Stimulated activated effector memory CD8-positive, alpha-beta T cell treated with anti-CD3 and anti-CD28 coated beads, Interleukin-12 subunit alpha, Interleukin-12 subunit beta, amount 100 ng/mL, for 72 hours (primary cell): ENCODE data around the gene DAW1.
A peak's percentile ranks its signal among the peaks of the same experiment; 100 is the strongest.

ENCODE experiments used
- ATAC-seq: fragments of 150-1000 bp; cut with Tn5 transposase; 2 replicates; pipeline ENCODE4 v1.10.0; 2021
- DNase-seq, 2 donors: peaks; one replicate each; pipeline ENCODE4 v3.0.0; 2021 to 2022; ENCODE audit warnings: low spot score in 2 of 2
- H3K27ac Mint-ChIP-seq: one replicate; pipeline ENCODE4 v1.8.0; 2022; ENCODE audit warnings: mild to moderate bottlenecking, mixed read lengths
- H3K36me3 Mint-ChIP-seq: one replicate; pipeline ENCODE4 v1.8.0; 2022; ENCODE audit warnings: mild to moderate bottlenecking, mixed read lengths
- H3K4me1 Mint-ChIP-seq: one replicate; pipeline ENCODE4 v1.8.0; 2022; ENCODE audit warnings: mixed read lengths
- H3K4me3 Mint-ChIP-seq: one replicate; pipeline ENCODE4 v1.8.0; 2022; ENCODE audit warnings: mild to moderate bottlenecking, mixed read lengths
- H3K9me3 Mint-ChIP-seq: one replicate; pipeline ENCODE4 v1.8.0; 2022; ENCODE audit warnings: mixed read lengths

Gene DAW1

DNA sequence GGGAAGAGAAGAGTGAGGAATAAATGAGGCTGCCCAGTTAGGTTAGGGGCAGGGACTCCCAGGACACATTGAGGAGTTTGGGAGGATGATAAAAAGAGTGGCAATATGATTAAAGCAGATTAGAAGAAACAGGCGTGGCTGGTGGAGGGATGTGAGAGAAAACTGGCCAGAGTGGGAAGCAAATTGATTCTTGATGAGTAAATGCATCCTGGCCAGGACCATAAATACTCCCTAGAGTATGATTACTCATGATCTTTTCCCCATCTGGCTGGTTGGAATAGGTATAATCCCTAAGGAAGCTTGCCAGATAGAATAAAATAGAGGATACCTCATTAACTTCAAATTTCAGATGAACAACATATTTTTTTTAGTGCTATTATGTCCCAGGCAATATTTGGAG lies 21.5 kb upstream of the DAW1 start:
- H3K9me3 Mint-ChIP-seq, result no peaks in the 10 kb centered on the region
- H3K4me3 Mint-ChIP-seq, result peak overlapping the region; percentile 66
- peak overlapping the region; percentile 85 for H3K27ac Mint-ChIP-seq
- ATAC-seq (no peak), DNase-seq (no peak)
- H3K36me3 Mint-ChIP-seq, result peaks cover 12% of the 10 kb centered on the region
- peaks cover 33% of the 10 kb centered on the region for H3K4me1 Mint-ChIP-seq

DNA sequence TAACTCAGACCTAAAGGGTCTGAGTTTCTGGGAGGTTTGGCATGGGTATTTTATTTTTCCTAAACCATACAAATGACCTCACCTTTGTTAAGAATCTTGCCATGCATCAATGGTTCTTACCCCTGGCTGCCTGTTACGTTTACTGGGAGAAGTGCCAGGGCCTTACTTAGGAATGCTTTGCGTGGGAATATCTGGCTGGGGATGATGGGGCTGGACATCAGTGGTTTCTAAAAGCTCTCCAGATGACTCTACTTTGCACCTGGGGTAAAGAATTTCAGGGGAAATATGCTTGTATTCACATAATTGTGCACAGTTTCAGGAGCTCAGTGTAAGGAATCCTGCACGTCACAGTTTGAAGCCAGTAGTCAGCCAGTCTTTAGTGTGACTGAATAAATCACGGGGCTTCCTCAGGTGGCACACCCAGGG lies 18.2 kb upstream of the DAW1 start:
- H3K9me3 Mint-ChIP-seq, result no peaks in the 10 kb centered on the region
- peaks cover 15% of the 10 kb centered on the region for H3K4me1 Mint-ChIP-seq
- H3K36me3 Mint-ChIP-seq, result peaks cover 6% of the 10 kb centered on the region
- no peak overlapping the region for H3K27ac Mint-ChIP-seq
- DNase-seq (no peak), ATAC-seq (no peak)
- no peak overlapping the region for H3K4me3 Mint-ChIP-seq

DNA sequence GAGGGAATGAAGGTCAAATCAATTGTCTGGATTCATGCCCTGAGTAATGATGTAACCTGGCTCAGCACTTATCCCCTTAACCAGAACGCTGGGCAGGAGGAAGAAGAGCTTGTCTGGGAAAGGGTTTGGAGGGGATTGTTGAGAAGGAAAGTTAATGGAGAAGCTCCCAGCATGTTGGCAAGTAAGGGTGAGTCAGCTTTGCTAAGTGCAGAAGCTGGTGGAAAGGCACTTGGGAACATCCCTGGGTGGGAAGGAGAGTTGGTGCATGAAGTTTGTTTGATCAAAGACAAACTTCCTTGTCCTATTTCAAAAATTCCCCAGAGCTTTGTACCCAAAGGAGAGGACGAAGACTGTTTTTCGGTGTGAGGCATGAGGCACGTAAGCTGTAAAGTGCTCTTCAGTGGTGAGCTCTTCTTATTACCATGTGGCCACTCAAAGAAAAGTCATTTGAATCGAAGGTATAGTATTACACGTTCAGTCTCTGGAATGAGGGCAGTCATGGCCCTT lies 17.6 kb upstream of the DAW1 start:
- no peak overlapping the region for H3K27ac Mint-ChIP-seq
- H3K9me3 Mint-ChIP-seq, result no peaks in the 10 kb centered on the region
- peaks cover 2% of the 10 kb centered on the region for H3K36me3 Mint-ChIP-seq

DNA sequence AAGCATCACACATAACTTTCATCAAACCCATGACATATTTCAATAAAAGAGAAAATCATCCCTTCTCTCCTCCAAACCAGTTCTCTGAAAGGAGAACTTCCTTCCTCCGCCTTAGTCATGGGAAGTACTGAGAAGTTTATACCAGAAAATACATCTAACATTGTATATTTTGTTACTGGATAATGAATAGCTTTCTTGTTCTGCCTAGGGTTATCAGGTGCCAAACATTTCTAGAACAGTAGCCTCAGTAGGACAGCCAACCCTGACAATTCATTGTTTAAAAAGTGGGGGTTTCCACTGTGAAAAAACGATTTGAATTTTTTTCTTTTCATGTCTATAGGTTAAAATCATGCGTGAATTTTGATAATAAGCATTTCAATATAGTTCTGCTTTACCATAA lies 16.0 kb upstream of the DAW1 start:
- no peak for ATAC-seq
- H3K36me3 Mint-ChIP-seq, result no peaks in the 10 kb centered on the region
- peaks cover 11% of the 10 kb centered on the region for H3K4me1 Mint-ChIP-seq
- H3K9me3 Mint-ChIP-seq, result no peaks in the 10 kb centered on the region
- no peak overlapping the region for H3K27ac Mint-ChIP-seq
- no peak overlapping the region for H3K4me3 Mint-ChIP-seq
- DNase-seq, result no peak

More for the DNA sequence above, 17.6 kb upstream of the DAW1 start:
- no peak for DNase-seq
- H3K4me1 Mint-ChIP-seq, result peaks cover 15% of the 10 kb centered on the region
- no peak overlapping the region for H3K4me3 Mint-ChIP-seq
- ATAC-seq, result no peak

DNA sequence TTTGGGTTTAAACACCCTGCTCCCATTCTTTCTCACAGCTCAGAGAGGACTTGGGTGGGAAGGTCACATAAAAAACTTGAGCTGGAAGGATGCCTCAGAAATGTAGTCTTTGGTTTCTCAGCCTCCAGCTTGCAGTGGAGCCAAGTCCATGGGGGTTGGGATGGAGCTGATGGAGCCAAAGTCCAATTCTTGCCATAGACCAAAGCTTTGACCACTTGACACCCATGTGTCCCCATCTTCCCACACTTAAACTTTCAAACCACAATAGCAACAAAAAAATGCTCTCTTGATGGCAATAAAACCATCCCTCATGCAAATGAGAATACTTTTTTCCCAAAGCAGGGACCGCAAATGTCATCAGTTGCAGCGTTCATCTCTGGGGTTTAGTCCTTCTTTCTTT lies 14.7 kb upstream of the DAW1 start:
- H3K4me1 Mint-ChIP-seq, result peaks cover 7% of the 10 kb centered on the region
- no peak overlapping the region for H3K4me3 Mint-ChIP-seq
- DNase-seq (no peak), ATAC-seq (no peak)
- no peaks in the 10 kb centered on the region for H3K36me3 Mint-ChIP-seq
- H3K9me3 Mint-ChIP-seq, result no peaks in the 10 kb centered on the region
- no peak overlapping the region for H3K27ac Mint-ChIP-seq

DNA sequence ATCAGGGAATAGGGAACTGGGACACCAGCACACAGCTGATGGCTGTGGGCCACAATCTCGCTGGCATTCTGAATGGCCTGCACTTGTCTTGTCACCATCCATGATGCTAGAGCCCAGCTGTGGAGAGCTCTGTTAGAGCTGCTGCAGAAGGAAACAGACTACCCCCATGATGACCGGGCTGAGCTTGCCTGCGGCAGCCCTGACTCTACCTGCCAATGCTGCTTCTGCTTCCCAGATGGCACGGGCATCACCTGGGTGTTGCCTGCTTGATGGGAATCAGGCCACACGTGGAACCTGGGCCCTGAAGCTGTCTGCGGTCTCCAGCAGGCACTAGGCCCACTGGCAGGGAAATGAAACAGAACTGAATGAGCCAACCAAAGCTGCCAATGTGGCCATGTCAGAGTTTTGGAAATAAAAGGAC lies 11.2 kb upstream of the DAW1 start:
- DNase-seq, result no peak
- no peak overlapping the region for H3K4me3 Mint-ChIP-seq
- no peak for ATAC-seq
- peaks cover 7% of the 10 kb centered on the region for H3K4me1 Mint-ChIP-seq
- H3K27ac Mint-ChIP-seq, result no peak overlapping the region
- no peaks in the 10 kb centered on the region for H3K36me3 Mint-ChIP-seq
- no peaks in the 10 kb centered on the region for H3K9me3 Mint-ChIP-seq

DNA sequence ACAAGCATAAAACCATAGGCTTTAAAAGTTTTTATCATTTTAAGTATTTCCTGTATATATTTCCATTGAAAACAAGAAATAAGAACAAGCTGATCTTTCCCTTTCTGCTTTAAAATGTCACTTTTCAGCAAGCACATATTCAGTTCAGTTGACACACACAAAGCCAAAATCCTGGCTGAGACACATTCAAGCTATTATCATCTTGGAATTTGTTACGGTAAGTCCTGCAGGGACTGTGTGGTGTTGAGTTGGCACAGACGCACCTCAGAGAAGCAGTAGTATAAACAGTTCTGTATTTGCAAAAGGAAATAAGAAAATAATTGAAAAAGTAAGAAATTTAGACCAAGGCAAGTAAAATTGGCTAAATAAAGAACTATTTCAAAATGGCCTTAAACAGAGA lies 10.4 kb upstream of the DAW1 start:
- DNase-seq (no peak), ATAC-seq (no peak)
- Mint-ChIP-seq H3K4me1 (peaks cover 7% of the 10 kb centered on the region), H3K36me3 (no peaks in the 10 kb centered on the region), H3K9me3 (no peaks in the 10 kb centered on the region), H3K27ac (no peak overlapping the region), H3K4me3 (no peak overlapping the region)

DNA sequence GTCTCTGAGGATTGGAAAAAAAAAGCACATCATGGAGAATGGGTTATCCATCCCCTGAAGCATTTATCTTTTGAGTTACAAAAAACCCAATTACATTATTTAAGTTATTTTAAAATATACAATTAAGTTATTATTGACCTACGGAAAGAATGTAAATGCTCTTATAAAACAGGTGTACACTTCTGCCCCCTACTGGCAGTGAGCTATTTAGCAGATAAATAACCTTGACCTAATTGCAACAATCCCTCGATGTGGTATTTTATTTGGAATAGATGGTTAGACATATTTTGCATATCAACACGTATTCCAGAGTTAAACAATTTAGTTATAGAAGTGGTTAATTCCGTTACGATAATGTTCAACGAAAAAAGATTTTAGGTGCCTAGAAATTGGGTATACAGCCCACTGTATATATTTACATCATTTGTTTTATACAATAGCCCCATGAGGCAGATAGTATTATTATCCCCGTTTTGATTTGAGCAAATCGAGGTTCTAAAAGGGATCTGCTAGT lies 9.1 kb upstream of the DAW1 start:
- peaks cover 7% of the 10 kb centered on the region for H3K4me1 Mint-ChIP-seq
- DNase-seq, result no peak
- no peak for ATAC-seq
- no peak overlapping the region for H3K4me3 Mint-ChIP-seq
- no peaks in the 10 kb centered on the region for H3K9me3 Mint-ChIP-seq
- H3K36me3 Mint-ChIP-seq, result no peaks in the 10 kb centered on the region
- no peak overlapping the region for H3K27ac Mint-ChIP-seq

DNA sequence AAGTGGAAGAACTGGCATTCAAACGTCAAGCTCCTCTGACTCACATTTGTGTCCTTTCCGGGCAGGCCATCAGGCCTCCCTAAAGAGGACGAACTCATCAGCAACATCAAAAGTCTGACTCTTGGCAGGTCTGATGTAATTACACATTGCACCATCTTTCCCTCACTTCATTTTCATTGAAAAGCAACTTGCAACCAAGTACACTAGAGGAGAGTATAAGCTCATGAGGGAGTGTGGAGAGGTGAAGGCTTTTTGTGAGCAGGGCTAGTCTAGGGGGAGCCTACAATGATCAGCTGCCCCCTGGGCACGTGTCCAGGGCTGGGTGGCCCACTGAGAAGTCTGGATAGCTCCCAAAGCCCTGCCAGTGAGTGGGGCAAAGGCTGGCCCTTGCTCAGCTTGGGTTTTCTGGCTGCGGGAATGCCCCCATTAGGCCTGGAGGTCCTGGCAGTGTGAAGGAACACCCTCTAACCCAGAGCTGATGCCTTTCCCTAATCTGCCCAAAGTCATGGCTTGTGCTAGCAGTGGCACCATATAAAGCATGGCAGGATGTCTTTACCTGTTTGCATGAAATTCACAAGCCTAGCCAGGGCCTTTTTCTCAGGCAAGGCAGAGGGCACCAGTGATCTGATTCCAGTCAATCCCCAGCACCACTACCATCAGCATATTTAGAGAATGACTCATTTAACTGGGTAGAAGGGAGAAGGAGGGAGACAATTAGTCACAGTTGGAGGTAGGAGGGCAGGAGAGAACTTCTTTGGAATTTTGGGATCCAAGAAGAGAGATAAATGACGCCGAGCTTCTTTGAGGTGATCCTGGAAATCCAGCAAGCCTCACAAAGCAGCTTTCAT lies 8.5 kb upstream of the DAW1 start:
- Mint-ChIP-seq H3K4me3 (no peak overlapping the region), H3K4me1 (peaks cover 7% of the 10 kb centered on the region), H3K27ac (no peak overlapping the region), H3K36me3 (no peaks in the 10 kb centered on the region), H3K9me3 (no peaks in the 10 kb centered on the region)
- DNase-seq (no peak), ATAC-seq (no peak)

DNA sequence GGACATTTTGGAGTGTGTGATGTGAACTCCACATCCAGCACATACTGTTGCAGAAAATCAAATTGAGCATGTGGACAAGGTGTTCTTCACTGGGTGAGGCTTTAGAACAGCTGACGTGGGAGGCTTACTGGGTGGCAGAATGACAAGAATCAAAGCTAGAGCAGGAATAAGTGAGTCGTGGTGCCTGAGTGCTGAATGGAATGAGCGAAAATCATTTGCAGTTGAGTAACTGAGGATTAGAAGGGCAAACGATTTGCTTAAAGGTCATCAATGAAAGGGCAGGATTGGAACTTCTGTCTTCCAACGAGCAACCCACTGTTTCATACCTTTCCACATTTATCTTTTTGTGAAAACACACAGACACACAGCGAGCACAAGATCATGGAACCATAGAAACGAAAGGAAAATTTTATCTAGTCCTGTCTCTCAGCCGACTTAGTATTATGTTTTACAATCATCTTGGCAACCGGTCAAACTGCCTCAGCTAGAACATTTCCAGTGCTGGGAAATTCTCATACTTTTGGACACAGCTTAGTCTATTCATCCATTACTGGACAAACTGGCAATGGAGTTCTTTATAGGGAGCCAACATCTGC lies 7.2 kb upstream of the DAW1 start:
- ATAC-seq (peak; percentile 20), DNase-seq (no peak)
- peaks cover 7% of the 10 kb centered on the region for H3K4me1 Mint-ChIP-seq
- no peak overlapping the region for H3K4me3 Mint-ChIP-seq
- H3K9me3 Mint-ChIP-seq, result no peaks in the 10 kb centered on the region
- no peak overlapping the region for H3K27ac Mint-ChIP-seq
- no peaks in the 10 kb centered on the region for H3K36me3 Mint-ChIP-seq

DNA sequence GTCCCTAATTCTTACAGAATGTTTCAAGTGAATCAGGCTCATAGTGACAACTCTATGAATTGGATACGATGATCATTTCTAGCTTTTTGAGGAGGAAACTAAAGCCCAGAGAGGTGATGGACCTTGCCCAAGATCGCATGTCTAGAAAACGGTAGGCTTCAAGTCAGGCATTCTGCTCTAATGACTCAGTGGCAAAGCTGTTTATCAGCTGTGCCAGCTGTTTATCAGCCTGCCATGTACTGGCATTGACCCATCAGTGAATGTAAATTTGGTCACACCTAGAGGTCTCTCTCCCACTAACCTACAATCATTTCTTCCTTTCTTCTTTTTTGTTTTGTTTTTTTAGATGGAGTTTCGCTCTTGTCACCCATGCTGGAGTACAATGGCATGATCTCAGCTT lies 6.1 kb upstream of the DAW1 start:
- Mint-ChIP-seq H3K27ac (no peak overlapping the region), H3K4me1 (peaks cover 5% of the 10 kb centered on the region), H3K4me3 (no peak overlapping the region), H3K36me3 (no peaks in the 10 kb centered on the region), H3K9me3 (no peaks in the 10 kb centered on the region)
- DNase-seq (no peak), ATAC-seq (no peak)

DNA sequence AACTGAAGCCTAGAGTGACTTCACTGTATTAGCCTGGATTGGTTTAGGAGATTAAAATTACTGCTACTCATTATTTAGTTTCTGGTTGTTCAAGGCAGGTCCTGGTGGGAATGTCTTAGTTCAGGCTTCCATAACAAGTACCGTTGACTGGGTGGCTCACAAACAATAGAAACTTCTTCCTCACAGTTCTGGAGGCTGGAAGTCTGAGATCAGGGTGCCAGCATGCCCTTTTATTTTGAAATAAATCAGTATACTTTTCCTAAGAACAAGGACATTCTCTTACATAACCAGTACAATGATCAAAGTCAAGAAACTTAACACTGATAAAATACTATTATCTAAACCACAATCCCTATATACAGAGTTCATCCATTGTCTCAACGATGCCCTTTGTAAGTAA lies 4.0 kb upstream of the DAW1 start:
- Mint-ChIP-seq H3K36me3 (no peaks in the 10 kb centered on the region), H3K4me3 (no peak overlapping the region), H3K4me1 (no peaks in the 10 kb centered on the region), H3K27ac (no peak overlapping the region), H3K9me3 (no peaks in the 10 kb centered on the region)
- ATAC-seq (no peak), DNase-seq (no peak)

DNA sequence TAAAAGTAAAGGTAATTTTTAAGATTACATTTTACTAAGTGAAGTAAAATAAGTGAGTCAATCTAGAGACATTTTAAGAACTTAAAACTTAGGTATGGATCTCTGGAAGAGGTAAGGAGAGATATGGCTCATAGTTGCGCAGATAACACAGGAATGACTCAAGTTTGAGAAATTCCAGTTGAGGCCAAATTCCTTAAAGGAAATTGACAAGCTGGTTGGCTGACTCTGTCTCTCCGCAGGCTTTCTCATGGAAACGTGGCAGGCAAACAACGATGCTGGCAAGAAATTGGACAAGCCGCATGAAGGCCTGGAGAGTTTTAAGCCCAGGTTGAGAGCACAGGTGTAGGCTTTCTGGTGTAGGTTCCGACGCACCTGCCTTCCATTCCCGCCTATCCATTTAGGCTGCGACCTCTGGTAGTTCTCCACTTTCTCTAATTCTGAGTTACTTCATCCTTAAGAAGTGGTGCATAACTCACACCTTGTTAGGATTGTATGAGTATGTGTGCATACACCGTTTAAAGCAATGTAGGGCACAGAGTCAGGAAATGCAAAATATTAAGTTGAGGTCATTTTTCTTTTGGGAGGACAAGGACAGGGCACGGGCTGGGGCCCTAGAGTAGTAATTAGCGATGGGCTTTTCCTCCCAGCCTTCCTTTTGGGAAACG lies 589 bp upstream of the DAW1 start:
- Mint-ChIP-seq H3K4me3 (peak overlapping the region; percentile 16), H3K36me3 (no peaks in the 10 kb centered on the region), H3K27ac (no peak overlapping the region), H3K9me3 (no peaks in the 10 kb centered on the region), H3K4me1 (no peaks in the 10 kb centered on the region)
- DNase-seq, result peak in 1 of 2 donors; percentile 34
- peak; percentile 33 for ATAC-seq

DNA sequence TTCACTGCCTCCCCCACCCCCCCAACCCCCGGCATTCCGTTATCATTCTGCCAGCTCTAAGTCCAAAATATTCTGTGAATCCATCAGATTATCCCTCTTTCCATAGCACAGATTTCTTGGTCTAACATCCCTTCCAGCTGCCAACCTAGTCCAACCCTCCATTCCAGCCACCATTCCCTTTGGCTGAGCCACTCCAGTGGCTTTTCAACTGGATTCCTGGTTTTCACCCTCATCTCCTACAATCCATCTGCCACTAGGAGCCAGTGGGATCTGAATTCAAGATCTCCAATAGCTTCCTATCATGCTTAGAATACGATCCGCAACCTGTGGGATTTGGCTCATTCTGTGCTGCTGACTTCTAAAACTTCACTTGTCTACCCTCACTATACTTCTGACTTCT lies 1.2 kb downstream of the DAW1 start:
- no peak overlapping the region for H3K4me3 Mint-ChIP-seq

DNA sequence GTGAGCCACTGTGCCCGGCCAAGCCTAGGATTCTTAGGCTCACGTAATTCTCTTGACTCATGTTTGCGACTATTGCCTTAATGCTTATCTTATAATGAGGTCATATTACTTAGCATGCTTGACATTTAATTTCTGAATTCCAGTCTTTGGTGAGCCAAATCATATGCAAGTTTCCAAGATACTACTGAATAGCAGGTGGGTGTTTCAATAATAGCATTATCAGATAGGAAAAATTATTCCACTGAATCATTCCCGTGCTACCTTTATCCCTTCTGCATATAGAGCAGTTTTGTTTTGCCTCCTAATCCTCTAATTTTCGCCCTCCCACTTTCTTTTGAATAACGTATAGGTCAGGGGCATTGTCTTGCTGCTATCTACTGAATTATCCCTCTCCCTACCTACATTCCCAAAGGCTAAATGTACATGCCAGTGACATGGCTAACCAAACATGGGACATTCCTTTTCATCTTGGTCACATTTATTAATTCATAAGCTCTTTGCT lies 4.9 kb downstream of the DAW1 start:
- no peak overlapping the region for H3K4me3 Mint-ChIP-seq
- no peaks in the 10 kb centered on the region for H3K9me3 Mint-ChIP-seq
- no peaks in the 10 kb centered on the region for H3K36me3 Mint-ChIP-seq
- no peak overlapping the region for H3K27ac Mint-ChIP-seq
- DNase-seq (no peak), ATAC-seq (no peak)
- H3K4me1 Mint-ChIP-seq, result no peaks in the 10 kb centered on the region

More for the DNA sequence above, 1.2 kb downstream of the DAW1 start:
- H3K27ac Mint-ChIP-seq, result no peak overlapping the region
- no peaks in the 10 kb centered on the region for H3K36me3 Mint-ChIP-seq
- no peaks in the 10 kb centered on the region for H3K9me3 Mint-ChIP-seq
- H3K4me1 Mint-ChIP-seq, result no peaks in the 10 kb centered on the region
- ATAC-seq (no peak), DNase-seq (no peak)
